WI38 (cell line): ENCODE results near the gene SHISA6.

Source experiments
- H3K4me3 ChIP-seq: 2 replicates; pipeline ENCODE4 v1.5.1; 2011; ENCODE audit warnings: low read depth, mild to moderate bottlenecking, control low read depth, low read length
- TF ChIP-seq, protein P1 (sequence below): IDR thresholded peaks from 2 replicates; pipeline ENCODE4 v1.5.1; 2012; ENCODE audit warnings: low read depth, mild to moderate bottlenecking, control low read depth, low read length

SHISA6 gene

DNA sequence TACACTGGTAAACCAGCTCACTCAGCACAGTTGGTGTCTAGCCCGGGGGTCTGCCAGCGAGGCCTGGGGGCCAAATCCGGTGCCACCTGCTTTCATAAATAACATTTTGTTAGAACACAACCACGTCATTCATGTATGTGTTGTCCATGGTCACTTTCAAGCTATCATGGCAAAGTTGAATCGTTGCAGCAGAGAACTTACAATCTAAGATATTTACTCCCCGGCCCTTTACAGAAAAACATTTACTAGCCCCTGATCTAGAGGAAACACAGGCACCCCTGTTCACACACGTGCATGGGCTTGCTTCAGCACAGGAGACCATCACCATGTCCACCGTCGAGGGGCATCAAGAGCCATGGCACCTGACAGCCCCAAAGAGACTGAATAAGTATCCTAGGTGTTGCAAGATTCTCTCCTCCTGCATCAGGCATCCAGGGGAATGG lies 245.9 kb downstream of the SHISA6 start:
- TF ChIP-seq, protein P1, sequence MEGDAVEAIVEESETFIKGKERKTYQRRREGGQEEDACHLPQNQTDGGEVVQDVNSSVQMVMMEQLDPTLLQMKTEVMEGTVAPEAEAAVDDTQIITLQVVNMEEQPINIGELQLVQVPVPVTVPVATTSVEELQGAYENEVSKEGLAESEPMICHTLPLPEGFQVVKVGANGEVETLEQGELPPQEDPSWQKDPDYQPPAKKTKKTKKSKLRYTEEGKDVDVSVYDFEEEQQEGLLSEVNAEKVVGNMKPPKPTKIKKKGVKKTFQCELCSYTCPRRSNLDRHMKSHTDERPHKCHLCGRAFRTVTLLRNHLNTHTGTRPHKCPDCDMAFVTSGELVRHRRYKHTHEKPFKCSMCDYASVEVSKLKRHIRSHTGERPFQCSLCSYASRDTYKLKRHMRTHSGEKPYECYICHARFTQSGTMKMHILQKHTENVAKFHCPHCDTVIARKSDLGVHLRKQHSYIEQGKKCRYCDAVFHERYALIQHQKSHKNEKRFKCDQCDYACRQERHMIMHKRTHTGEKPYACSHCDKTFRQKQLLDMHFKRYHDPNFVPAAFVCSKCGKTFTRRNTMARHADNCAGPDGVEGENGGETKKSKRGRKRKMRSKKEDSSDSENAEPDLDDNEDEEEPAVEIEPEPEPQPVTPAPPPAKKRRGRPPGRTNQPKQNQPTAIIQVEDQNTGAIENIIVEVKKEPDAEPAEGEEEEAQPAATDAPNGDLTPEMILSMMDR = no peak
- H3K4me3 ChIP-seq = no peak overlapping the region

DNA sequence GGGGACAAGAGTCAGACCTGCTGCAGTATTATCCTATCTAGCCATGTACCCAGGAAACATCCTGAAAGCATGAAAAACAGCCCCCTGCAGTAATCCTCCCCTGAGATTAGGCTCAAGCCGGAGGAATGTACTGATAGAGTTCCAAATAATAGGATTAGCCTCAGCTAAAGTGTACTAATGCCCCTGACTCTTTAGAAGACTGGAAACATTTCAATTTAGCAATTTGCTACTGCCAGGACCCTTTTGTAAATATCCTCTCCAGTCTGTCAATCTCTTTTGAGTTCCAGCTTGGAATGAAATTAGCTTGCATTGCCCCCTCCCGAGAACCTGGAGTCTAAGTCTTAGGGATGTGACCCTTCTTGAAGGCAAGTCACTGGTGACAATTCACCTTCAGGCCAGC lies 246.5 kb downstream of the SHISA6 start:
- TF ChIP-seq, protein P1 = no peak
- H3K4me3 ChIP-seq = no peak overlapping the region

DNA sequence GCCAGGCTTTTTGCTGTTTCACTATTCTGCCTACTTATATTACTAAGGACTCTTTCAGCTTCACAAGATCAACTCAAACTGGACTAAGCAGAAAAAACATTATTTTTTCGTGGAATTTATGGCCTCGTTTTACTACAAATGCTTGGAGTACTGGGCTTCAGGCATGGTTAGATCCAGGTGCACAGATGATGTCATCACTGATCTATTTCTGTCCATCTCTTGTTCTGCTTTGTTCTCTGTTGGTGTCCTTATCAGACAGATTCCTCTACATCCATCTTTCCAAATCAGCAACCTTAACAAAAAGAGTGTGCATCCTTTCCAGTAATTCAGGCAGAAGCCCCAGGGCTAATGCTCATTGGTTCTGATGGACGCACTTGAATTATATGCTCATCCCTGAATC lies 247.4 kb downstream of the SHISA6 start:
- TF ChIP-seq, protein P1 = no peak
- H3K4me3 ChIP-seq = no peak overlapping the region

DNA sequence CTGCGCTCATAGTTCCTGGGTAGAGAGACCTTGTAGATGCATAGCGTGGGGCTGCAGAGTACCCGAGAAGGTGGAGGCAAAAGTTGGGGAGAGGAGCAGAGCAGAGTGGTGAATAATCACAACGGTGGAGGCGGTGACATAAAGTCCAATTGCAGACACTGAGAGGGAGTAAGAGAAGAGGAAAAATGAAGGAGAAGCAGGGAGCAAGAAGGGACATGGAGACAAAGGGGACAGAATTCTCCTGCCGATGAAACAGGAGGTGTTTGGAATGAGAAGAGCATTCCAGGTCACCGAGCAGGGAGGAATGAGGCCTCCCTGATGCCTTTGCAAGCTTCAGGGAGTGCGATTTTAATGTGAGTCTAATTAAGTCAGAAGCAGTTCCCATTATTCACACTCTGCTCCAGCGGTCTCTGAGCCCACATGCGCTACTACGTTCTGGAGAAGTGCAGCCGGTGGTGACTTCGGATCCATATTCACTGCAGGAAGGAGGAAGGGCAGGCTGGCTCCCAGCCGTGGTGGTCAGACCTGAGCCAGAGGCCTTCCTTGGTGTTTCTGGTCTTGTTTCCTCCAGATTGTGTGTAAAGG lies 249.2 kb downstream of the SHISA6 start:
- TF ChIP-seq, protein P1 = no peak
- H3K4me3 ChIP-seq = no peak overlapping the region

DNA sequence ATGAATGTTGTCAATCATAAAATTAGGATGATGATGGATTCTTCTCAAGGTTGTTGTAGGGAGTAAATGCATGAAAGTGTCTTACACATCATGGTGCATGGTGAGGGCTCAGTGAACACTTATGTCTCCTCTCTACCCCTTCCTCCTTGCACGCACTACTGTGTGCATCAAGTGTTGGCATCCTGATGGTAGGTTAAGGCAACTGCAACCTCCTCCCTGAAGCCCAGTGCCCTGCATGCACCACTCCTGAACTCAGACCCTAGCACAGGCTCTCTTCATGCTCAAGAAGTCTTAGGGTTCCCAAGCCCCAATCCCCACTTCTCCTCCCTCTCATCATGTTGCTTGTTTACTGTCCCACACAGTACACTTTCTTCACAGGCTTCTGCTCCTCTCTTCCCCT lies 251.5 kb downstream of the SHISA6 start:
- TF ChIP-seq, protein P1 = no peak
- H3K4me3 ChIP-seq = no peak overlapping the region

DNA sequence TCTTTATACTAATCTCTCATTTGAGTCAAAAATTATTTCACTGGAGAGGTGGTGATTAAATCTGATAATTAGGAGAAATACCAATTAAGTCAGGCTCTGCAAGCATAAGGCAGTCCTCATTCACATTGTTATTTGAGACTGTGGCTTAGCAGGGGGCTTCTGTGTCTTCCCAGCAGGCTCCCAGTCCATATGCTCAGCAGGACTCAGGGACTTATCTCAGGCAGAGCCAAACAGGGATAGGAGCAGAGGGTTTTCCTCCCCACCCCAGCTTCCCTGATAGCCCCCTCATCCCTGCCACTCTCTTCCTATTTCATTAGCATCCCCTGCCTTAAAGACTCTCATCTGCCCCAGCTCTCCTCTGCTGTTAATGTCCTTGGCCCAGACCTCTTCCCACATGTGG lies 252.9 kb downstream of the SHISA6 start:
- TF ChIP-seq, protein P1 = no peak
- H3K4me3 ChIP-seq = no peak overlapping the region

DNA sequence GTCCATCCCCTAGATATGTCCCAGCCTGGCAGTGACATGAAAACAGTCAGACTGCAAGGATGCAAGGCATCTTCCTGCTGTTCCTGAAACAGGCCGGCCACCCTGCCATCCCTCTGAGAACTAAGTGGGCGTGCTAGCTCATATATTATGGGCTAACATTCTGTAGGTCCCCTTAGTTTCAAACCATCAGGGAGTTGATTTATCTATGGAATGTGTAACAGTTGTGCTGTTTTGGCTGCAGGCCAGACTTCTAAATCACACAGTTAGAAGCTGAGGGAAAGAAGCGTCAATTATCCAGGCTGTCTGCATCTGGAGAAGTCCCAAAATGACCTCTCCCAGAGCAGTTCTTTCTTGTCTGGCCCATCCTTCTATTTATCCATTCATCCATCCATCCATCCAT lies 254.6 kb downstream of the SHISA6 start:
- no peak overlapping the region for H3K4me3 ChIP-seq
- TF ChIP-seq, protein P1 = no peak
